A549 (cell line): Measurements from ENCODE around the gene AXIN2. TPM values are rescaled to one million over a fixed set of nuclear protein-coding genes. Genes with fewer than 3 reads are reported as not detected.
A peak's percentile ranks its signal among the peaks of the same experiment; 100 is the strongest.

Source experiments
- ATAC-seq, 2 experiments: fragments of 200-7000 bp in 1 of 2; fragments of >200 bp in 1 of 2; cut with Nextera tagmentation in 1 of 2; cut with Tn5 transposase in 1 of 2; 3 replicates each; pipeline versions ENCODE4 v1.8.0 to v1.9.1; 2018 to 2020; ENCODE audit warnings: mild to moderate bottlenecking in 1 of 2, moderate library complexity in 1 of 2
- CTCF ChIA-PET: fragments of 300-600 bp; sonication (Branson Sonifier 250); formaldehyde crosslinking; extraction: SDS; loops from one replicate; lab custom pipeline; 2021; ENCODE audit warnings: antibody characterized with exemption, inconsistent platforms; lab: Yijun Ruan, JAX
- POLR2A ChIA-PET: fragments of 350-600 bp; formaldehyde crosslinking; extraction: SDS; loops from one replicate; lab custom pipeline; 2021; ENCODE audit warnings: antibody characterized with exemption, inconsistent platforms; lab: Yijun Ruan, JAX
- DNase-seq, 2 experiments: peaks; one replicate each; pipeline versions ENCODE4 v3.0.0 to v3.0.0-alpha.2; 2011 to 2016; ENCODE audit warnings: low read depth in 1 of 2, low spot score in 1 of 2
- FAIRE-seq: peaks from 2 replicates; lab custom pipeline; 2011; peaks lifted over from hg19 to GRCh38; lab: Jason Lieb, UNC
- H3K27ac ChIP-seq, 2 experiments: fragments of >200 bp; sonication (Bioruptor Twin); formaldehyde crosslinking; 3 replicates each; pipeline ENCODE4 v1.5.1; 2016 to 2017
- H3K4me1 ChIP-seq: fragments of >200 bp; sonication (Bioruptor Twin); formaldehyde crosslinking; 3 replicates; pipeline ENCODE4 v1.6.1; 2016
- H3K4me2 ChIP-seq: fragments of >200 bp; sonication (Bioruptor Twin); formaldehyde crosslinking; 3 replicates; pipeline ENCODE4 v1.6.1; 2016
- H3K4me3 ChIP-seq: fragments of >200 bp; sonication (Bioruptor Twin); formaldehyde crosslinking; 3 replicates; pipeline ENCODE4 v1.5.1; 2016
- H3K9me3 ChIP-seq: fragments of >200 bp; sonication (Bioruptor Twin); formaldehyde crosslinking; 3 replicates; pipeline ENCODE4 v1.6.1; 2016
- CEBPB ChIP-seq, 2 experiments: fragments of >200 bp in 1 of 2; sonication (Bioruptor Twin) in 1 of 2; formaldehyde crosslinking in 1 of 2; IDR thresholded peaks; 2 replicates each; pipeline ENCODE4 v1.6.1; 2012 to 2016
- CHD2 ChIP-seq: fragments of 150-350 bp; IDR thresholded peaks from 2 replicates; pipeline ENCODE4 v1.6.1; 2014; ENCODE audit warnings: low read length; ENCODE audit not compliant: partially characterized antibody
- FOSL2 ChIP-seq, 2 experiments: fragments of 450-650 bp in 1 of 2; fragments of >200 bp in 1 of 2; sonication (Bioruptor Twin) in 1 of 2; formaldehyde crosslinking; IDR thresholded peaks; 2 replicates each; pipeline versions ENCODE4 v1.5.0 to v1.6.1; 2016 to 2020; ENCODE audit warnings: mild to moderate bottlenecking in 1 of 2, moderate library complexity in 1 of 2
- NPAS2 ChIP-seq: fragments of 250-450 bp; sonication (Bioruptor Pico); IDR thresholded peaks from 2 replicates; pipeline ENCODE4 v1.8.0; 2022; ENCODE audit warnings: mild to moderate bottlenecking, moderate library complexity, borderline replicate concordance
- PHF8 ChIP-seq: fragments of 200-600 bp; sonication (generic); IDR thresholded peaks from 2 replicates; pipeline ENCODE4 v1.6.1; 2016; ENCODE audit warnings: low read depth, mild to moderate bottlenecking, antibody characterized with exemption, moderate library complexity, borderline replicate concordance
- RAD21 ChIP-seq, 2 experiments: fragments of >200 bp in 1 of 2; sonication (Bioruptor Twin) in 1 of 2; formaldehyde crosslinking in 1 of 2; IDR thresholded peaks in 1 of 2; conservative IDR thresholded peaks in 1 of 2; 2 replicates in 1 of 2; 3 replicates in 1 of 2; pipeline ENCODE4 v1.6.1; 2012 to 2018; ENCODE audit warnings: inconsistent platforms in 1 of 2
- RARB ChIP-seq: fragments of 250-450 bp; sonication (Bioruptor Pico); IDR thresholded peaks from 2 replicates; pipeline ENCODE4 v1.8.0; 2021; ENCODE audit warnings: mild to moderate bottlenecking, moderate library complexity
- RFX5 ChIP-seq: fragments of 450-650 bp; IDR thresholded peaks from 2 replicates; pipeline ENCODE4 v1.7.1; 2014; ENCODE audit warnings: antibody characterized with exemption, mild to moderate bottlenecking, moderate library complexity
- SREBF2 ChIP-seq: fragments of 450-650 bp; IDR thresholded peaks from 2 replicates; pipeline ENCODE4 v1.6.1; 2014; ENCODE audit warnings: mild to moderate bottlenecking, moderate library complexity
- ZC3H11A ChIP-seq: fragments of 450-650 bp; IDR thresholded peaks from 2 replicates; pipeline ENCODE4 v1.6.1; 2014; ENCODE audit warnings: antibody characterized with exemption, mild to moderate bottlenecking
- ZFP36 ChIP-seq: fragments of 450-650 bp; IDR thresholded peaks from 2 replicates; pipeline ENCODE4 v1.6.1; 2014; ENCODE audit warnings: borderline replicate concordance; ENCODE audit not compliant: partially characterized antibody
- ZNF302 ChIP-seq: fragments of 250-450 bp; sonication (Bioruptor Pico); IDR thresholded peaks from 2 replicates; pipeline ENCODE4 v1.9.0; 2021; ENCODE audit warnings: inconsistent platforms, mild to moderate bottlenecking, moderate library complexity
- ZSCAN20 ChIP-seq: fragments of 250-450 bp; sonication (Bioruptor Pico); IDR thresholded peaks from 2 replicates; pipeline ENCODE4 v1.8.0; 2022; ENCODE audit warnings: mild to moderate bottlenecking, moderate library complexity
- WGBS: methylation state at CpG from one replicate; pipeline ENCODE4 v1.1.6; 2017; ENCODE audit errors: missing lambda C conversion rate; 5-methylcytosine and 5-hydroxymethylcytosine counted together
- polyA plus RNA-seq, 4 experiments: library from polyadenylated mRNA; depleted of rRNA in 3 of 4; stranded (reverse); fragments of >200 nt; fragmentation: RNase III in 1 of 4; extraction: RNeasy Plus Mini Kit Qiagen cat#74134 plus additional on column Dnase treatment in 1 of 4; gene quantifications; 2 replicates in 3 of 4; 3 replicates in 1 of 4; pipeline ENCODE4 v1.2.3, GENCODE V29; 2011 to 2017
- TF ChIP-seq, protein P1 (sequence below): fragments of 250-450 bp; sonication (Bioruptor Pico); IDR thresholded peaks from 2 replicates; pipeline ENCODE4 v1.5.0; 2021; ENCODE audit warnings: mild to moderate bottlenecking, moderate library complexity, borderline replicate concordance
- TF ChIP-seq, protein P2 (sequence below): fragments of 450-650 bp; IDR thresholded peaks from 2 replicates; pipeline ENCODE4 v1.6.1; 2014; ENCODE audit warnings: antibody characterized with exemption

AXIN2 gene
- polyA plus RNA-seq, 2 of the 4 experiments (the other 2 are of a cell fraction), result 4.0 to 4.9 TPM

DNA sequence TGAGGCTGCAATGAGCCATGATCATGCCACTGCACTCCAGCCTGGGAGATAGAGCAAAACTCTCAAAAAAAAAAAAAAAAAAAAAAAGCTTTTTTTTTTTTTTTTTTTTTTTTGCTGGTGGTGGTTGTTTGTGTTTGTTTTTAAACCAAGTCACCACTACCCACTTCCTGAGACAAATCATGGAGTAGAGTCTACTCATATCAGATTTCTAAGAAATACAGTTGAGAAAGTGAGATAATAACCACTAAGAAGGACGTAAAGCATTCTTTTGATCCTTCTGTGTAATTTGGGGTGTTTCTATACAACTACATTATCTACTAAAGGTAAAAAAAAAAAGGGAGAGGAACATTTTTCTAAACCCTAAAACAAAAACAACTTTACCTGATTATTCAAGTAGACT, 38.0 kb downstream of the AXIN2 start:
- no peak for FAIRE-seq
- Histone ChIP-seq H3K4me1 (no peaks in the 10 kb centered on the region), H3K27ac (no peak overlapping the region), H3K9me3 (no peaks in the 10 kb centered on the region), H3K4me3 (no peak overlapping the region), H3K4me2 (no peak overlapping the region)
- peak in 1 of 2 experiments; percentile 32; a peak in 1 of 6 replicates for ATAC-seq
- no peak for TF ChIP-seq RFX5
- no peak for DNase-seq
- POLR2A ChIA-PET, result interaction anchor here (0.6 kb wide), 1 partner anchor 317 kb away, joined by 3 read pairs; no protein-coding TSS in a partner anchor
- WGBS, result 89% methylated on average over 1 of the region's 1 CpG
- CTCF ChIA-PET, result interaction anchor here (1.0 to 1.6 kb wide), 3 partner anchors 33 to 600 kb away, joined by 4 to 8 read pairs (median 4); no protein-coding TSS in a partner anchor

DNA sequence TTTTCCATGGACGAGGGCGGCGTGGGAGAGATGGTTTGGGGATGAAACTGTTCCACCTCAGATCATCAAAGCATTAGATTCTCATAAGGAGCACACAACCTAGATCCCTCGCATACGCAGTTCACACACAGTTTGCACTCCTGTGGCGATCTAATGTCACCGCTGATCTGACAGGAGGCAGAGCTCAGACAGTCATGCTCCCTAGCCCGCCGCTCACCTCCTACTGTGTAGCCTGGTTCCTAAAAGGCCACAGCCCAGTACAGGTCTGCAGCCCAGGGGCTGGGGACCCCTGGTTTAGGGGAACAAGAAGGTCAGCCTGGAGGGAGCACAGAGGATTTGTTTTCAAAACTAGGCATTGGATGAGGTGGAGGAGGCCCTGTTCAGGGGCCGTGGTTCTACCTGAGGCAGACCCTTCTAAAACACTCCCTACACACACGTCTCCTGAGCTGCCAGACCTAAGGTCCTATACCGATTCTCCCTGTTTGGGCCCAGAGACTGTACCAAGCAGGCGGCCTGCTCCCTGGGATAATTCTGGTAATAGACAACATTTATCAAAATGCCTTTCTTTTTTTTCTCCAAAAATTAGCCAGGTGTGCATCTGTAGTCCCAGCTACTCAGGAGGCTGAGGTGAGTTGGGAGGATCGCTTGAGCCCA, 38.6 kb downstream of the AXIN2 start:
- Histone ChIP-seq H3K9me3 (0 out of 3 replicates have a peak, but pooled peaks cover 4% of the 10 kb centered on the region), H3K27ac (no peak overlapping the region), H3K4me1 (no peaks in the 10 kb centered on the region), H3K4me3 (no peak overlapping the region), H3K4me2 (no peak overlapping the region)
- WGBS, result 90% methylated on average over 14 of the region's 14 CpGs
- ATAC-seq (peak; percentile 37 to 60; a peak in 3 of 6 replicates), FAIRE-seq (no peak), DNase-seq (no peak)
- POLR2A ChIA-PET, result interaction anchor here (0.6 kb wide), 1 partner anchor 317 kb away, joined by 3 read pairs; no protein-coding TSS in a partner anchor
- CTCF ChIA-PET, result interaction anchor here (1.4 to 1.6 kb wide), 2 partner anchors 34 to 229 kb away, joined by 4 to 8 read pairs; no protein-coding TSS in a partner anchor
- no peak for TF ChIP-seq NPAS2 (CRISPR knock-in tag)
- no peak for TF ChIP-seq RARB (CRISPR knock-in tag)
- no peak for TF ChIP-seq CHD2
- TF ChIP-seq FOSL2 (IDR thresholded peaks at IDR 0.05), result no peak
- no peak for TF ChIP-seq FOSL2 (CRISPR knock-in tag; IDR thresholded peaks at IDR 0.05)
- no peak for TF ChIP-seq SREBF2
- TF ChIP-seq PHF8, result no peak
- no peak for TF ChIP-seq ZSCAN20 (CRISPR knock-in tag)

DNA sequence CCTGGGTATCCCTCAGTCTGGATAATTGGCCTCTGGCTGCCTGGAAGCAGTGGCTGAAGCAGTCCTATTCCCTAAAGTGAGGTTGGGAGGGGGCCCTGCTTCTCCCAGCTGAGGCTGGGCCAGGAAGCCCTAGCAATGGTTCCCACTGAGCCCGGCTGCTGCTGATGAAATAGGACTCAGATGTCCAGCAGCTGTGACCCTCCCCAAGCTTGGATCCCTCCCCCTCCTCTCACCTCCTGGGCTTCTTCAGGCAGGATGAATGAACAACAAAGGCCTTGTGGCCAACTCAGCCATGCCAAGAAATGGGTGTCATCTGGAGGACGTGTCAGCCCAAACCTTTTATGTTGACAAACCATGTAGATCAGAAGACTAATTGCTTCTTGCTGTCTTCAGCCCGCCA, 42.0 kb downstream of the AXIN2 start:
- H3K4me3 ChIP-seq, result no peak overlapping the region
- TF ChIP-seq, protein P1, sequence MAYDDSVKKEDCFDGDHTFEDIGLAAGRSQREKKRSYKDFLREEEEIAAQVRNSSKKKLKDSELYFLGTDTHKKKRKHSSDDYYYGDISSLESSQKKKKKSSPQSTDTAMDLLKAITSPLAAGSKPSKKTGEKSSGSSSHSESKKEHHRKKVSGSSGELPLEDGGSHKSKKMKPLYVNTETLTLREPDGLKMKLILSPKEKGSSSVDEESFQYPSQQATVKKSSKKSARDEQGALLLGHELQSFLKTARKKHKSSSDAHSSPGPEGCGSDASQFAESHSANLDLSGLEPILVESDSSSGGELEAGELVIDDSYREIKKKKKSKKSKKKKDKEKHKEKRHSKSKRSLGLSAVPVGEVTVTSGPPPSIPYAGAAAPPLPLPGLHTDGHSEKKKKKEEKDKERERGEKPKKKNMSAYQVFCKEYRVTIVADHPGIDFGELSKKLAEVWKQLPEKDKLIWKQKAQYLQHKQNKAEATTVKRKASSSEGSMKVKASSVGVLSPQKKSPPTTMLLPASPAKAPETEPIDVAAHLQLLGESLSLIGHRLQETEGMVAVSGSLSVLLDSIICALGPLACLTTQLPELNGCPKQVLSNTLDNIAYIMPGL (CRISPR knock-in tag), result no peak
- TF ChIP-seq ZFP36, result no peak
- no peak for TF ChIP-seq ZC3H11A
- no peak for TF ChIP-seq RAD21 (conservative IDR thresholded peaks at IDR 0.05 in 1 of 2, IDR thresholded peaks at IDR 0.05 in 1 of 2)
- TF ChIP-seq, protein P2, sequence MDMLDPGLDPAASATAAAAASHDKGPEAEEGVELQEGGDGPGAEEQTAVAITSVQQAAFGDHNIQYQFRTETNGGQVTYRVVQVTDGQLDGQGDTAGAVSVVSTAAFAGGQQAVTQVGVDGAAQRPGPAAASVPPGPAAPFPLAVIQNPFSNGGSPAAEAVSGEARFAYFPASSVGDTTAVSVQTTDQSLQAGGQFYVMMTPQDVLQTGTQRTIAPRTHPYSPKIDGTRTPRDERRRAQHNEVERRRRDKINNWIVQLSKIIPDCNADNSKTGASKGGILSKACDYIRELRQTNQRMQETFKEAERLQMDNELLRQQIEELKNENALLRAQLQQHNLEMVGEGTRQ, result no peak
- no peak for TF ChIP-seq ZSCAN20 (CRISPR knock-in tag)
- no peak for TF ChIP-seq CEBPB (IDR thresholded peaks at IDR 0.05)
- no peak for TF ChIP-seq FOSL2 (IDR thresholded peaks at IDR 0.05)
- TF ChIP-seq FOSL2 (CRISPR knock-in tag; IDR thresholded peaks at IDR 0.05), result no peak
- TF ChIP-seq, all 56 proteins: peak for 0
- Histone ChIP-seq H3K27ac (no peak overlapping the region), H3K4me1 (no peaks in the 10 kb centered on the region), H3K4me2 (no peak overlapping the region), H3K9me3 (0 out of 3 replicates have a peak, but pooled peaks cover 4% of the 10 kb centered on the region)
- WGBS, result 44% methylated on average over 3 of the region's 3 CpGs
- FAIRE-seq (no peak), DNase-seq (no peak), ATAC-seq (no peak)
- CTCF ChIA-PET, result interaction anchor here (0.6 kb wide), 1 partner anchor 23 kb away, joined by 4 read pairs; no protein-coding TSS in a partner anchor
- POLR2A ChIA-PET, result no interaction called here

DNA sequence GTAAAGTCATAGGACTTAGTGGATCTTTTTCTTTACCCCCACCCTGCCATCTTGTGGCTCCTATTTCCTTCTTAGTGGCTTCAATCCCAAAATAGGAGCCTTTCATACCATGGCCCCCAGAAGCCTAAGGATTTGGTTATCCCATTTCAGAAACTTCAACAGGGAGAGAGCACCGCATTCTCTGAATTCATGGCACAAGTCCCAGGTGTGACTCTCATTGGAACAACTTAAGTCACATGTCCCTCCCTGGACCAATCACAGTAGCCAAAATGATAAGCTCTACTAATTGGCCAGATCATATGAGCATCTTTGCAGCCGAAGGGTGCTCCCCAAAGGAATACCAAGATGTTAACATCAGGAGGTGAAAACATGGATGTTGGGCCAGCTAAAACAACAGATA, 43.2 kb downstream of the AXIN2 start:
- Histone ChIP-seq H3K4me1 (no peaks in the 10 kb centered on the region), H3K27ac (no peak overlapping the region), H3K4me3 (no peak overlapping the region), H3K9me3 (0 out of 3 replicates have a peak, but pooled peaks cover 4% of the 10 kb centered on the region), H3K4me2 (no peak overlapping the region)
- no peak for TF ChIP-seq ZNF302 (CRISPR knock-in tag)
- TF ChIP-seq, protein P2, result 0 out of 2 replicates have a peak, but pooled peaks have one; percentile 28
- POLR2A ChIA-PET, result no interaction called here
- DNase-seq, result no peak
- ATAC-seq, result no peak
- CTCF ChIA-PET, result interaction anchor here (0.9 kb wide), 1 partner anchor 224 kb away, joined by 3 read pairs; no protein-coding TSS in a partner anchor
- WGBS, result 50% methylated on average over 2 of the region's 2 CpGs
- no peak for FAIRE-seq
